AG10803 (cell line): ENCODE data around the gene SLC44A1.

Source experiments
- DNase-seq: peaks from one replicate; pipeline ENCODE4 v3.0.0; 2010; ENCODE audit warnings: low read depth
- H3K4me3 ChIP-seq: 2 replicates; pipeline ENCODE4 v1.5.1; 2011; ENCODE audit warnings: mild to moderate bottlenecking, low read length, control low read depth
- TF ChIP-seq, protein P1 (sequence below): conservative IDR thresholded peaks from 2 replicates; pipeline ENCODE4 v1.5.1; 2011; ENCODE audit warnings: mild to moderate bottlenecking, low read length, control low read depth, inconsistent platforms

Gene SLC44A1

DNA sequence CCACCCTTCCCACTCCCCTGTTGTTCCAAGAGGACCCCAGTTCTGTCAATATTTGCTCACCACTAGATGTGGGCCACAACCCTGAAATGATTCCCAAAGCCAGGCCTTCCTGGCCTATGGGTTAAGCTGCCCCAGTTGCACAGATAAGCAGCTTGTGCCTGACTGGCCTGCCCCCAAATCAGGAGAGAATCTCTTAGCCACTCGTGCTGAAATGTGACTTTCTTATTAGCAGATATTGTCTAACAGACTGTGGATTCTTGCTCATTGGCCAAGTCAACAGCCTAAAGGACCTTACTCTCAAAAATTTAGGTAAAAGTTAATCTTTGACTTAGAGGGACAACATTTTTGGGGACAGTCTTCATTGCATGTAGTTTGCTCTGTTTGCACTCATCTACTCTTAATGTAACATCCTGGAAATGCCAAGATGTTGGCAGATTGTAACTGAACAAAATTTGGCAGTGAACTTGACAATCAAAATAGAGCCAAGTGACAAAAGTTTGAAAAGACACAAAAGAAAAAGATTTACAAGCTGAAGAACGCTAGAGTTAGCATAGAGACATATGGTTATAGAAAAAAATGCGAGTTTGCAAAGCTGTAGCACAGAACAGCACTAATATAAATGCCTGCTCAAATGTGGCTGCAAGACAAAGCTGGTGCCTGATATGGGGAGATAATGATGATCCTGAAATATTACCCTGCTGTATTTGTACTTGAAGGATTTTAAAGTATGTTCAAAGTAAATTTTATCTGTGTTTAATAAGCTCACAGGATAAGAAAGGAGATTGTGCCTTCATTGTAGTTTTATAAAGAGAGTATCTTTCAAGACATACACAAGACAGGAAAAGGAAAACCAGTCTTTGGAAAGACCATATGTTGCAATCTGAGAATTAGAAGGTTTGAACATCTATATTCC lies 174.4 kb downstream of the SLC44A1 start:
- DNase-seq, result no peak
- TF ChIP-seq, protein P1, sequence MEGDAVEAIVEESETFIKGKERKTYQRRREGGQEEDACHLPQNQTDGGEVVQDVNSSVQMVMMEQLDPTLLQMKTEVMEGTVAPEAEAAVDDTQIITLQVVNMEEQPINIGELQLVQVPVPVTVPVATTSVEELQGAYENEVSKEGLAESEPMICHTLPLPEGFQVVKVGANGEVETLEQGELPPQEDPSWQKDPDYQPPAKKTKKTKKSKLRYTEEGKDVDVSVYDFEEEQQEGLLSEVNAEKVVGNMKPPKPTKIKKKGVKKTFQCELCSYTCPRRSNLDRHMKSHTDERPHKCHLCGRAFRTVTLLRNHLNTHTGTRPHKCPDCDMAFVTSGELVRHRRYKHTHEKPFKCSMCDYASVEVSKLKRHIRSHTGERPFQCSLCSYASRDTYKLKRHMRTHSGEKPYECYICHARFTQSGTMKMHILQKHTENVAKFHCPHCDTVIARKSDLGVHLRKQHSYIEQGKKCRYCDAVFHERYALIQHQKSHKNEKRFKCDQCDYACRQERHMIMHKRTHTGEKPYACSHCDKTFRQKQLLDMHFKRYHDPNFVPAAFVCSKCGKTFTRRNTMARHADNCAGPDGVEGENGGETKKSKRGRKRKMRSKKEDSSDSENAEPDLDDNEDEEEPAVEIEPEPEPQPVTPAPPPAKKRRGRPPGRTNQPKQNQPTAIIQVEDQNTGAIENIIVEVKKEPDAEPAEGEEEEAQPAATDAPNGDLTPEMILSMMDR, result no peak
- no peak overlapping the region for H3K4me3 ChIP-seq

DNA sequence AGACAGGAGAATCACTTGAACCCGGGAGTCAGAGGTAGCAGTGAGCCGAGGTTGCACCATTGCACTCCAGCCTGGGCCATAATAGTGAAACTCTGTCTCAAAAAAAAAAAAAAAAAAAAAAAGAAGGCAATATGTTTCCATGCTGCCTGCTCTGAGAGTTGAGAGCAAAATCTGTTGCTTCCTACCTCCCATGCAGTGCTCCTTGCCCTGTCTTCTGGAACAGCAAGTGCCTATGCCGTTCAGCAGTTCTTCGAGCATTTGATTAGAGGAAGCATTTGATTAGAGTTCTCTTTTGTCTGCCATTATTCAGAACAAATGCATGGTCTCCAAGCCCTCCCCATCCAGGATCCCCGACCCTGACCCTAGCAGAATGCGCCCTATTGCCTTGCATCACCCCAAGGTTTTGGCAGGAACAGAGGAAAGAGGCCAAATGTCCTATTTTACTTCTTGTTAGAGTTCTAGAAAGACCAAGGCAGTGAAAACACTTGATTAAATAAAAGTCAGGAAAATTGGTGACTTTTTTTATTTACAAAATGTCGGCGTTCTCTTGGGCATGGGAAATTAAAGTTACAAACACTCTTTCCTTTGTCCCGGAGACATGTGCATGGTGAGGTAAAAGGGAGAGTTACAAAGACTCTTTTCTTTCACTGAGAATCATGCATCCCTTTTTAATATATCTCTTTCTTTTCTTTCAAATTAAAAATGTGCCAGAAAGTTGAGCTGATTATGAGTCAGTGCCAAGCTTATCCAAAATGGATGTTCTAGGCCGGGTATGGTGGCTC lies 175.6 kb downstream of the SLC44A1 start:
- DNase-seq, result no peak
- TF ChIP-seq, protein P1, result no peak
- no peak overlapping the region for H3K4me3 ChIP-seq

DNA sequence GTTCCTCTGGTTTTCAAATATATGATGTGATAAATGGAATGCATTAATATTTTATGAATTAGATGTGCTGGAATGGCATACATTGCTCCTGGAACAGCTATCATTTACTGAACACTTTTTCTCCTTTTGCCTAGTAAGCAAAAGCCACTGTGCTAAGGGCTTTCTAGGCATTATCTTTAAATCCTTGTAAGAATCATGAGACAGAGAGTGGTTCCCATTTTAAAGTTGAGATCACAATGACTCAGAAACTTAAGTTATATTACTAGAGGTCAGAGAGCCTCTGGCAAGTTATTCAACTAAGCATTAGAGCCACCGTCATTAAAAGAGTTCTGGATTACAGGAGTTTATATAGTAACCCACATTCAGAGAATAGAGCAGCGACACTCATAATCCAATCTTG lies 176.7 kb downstream of the SLC44A1 start:
- no peak for DNase-seq
- TF ChIP-seq, protein P1, result no peak
- no peak overlapping the region for H3K4me3 ChIP-seq

GRCh38 chr9:105421864-105422263 lies 177.4 kb downstream of the SLC44A1 start:
- TF ChIP-seq, protein P1, result no peak
- no peak for DNase-seq

DNA sequence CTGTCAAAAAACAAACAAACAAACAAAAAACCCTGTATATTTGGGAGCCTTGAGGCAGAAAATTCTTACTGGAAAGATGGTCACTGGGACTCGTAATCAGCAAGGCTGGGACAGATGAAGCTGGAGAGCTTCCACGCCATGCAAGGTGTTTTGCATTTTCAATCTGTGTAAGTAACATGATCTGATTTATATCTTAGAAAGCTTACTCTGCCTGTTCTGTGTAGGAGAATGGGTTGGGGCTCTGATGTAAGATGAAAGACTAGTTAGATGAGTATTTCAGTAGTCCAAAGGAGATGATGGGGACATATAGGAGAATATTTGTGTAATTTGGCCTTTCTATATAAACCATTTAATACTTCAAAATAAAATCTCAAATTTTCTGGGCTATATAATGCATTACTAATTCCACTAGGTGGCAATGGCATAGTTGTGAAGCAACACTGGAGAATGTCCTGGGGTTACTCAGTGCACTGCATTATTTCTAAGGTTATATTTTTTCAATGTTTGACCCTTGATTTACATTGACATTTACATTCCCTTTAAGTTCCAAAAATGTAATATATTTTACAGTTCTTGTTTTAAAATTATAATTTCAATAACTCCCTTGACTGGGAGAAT lies 181.5 kb downstream of the SLC44A1 start:
- DNase-seq, result peak; percentile 20
- TF ChIP-seq, protein P1, result peak; percentile 65
- no peak overlapping the region for H3K4me3 ChIP-seq

More at GRCh38 chr9:105421864-105422263, 177.4 kb downstream of the SLC44A1 start:
- H3K4me3 ChIP-seq, result no peak overlapping the region

- no peak overlapping the region for H3K4me3 ChIP-seq
- TF ChIP-seq, protein P1, result no peak
- DNase-seq, result no peak
These were observed 182.2 kb downstream of the SLC44A1 start for GRCh38 chr9:105426657-105427056.
